ENCODE data around the gene MCRIP2.
"Not testable (repeated sequence)": the region's sequence is repeated elsewhere in the genome, so short reads cannot be mapped to it uniquely, and the experiment has no call there.

MCRIP2 gene

GRCh38 chr16:687499-687898, 45.9 kb downstream of the MCRIP2 start:
- H3K4me3 ChIP-seq (ENCODE audit: low read length), result no peak overlapping the region
- H3K27ac ChIP-seq (ENCODE audit: low read depth, low read length), result no peak overlapping the region
- H3K79me2 ChIP-seq (ENCODE audit: control insufficient read depth, low read length), result peaks cover 36% of the 10 kb centered on the region
- no peaks in the 10 kb centered on the region for H3K9me2 ChIP-seq (replicated peaks; ENCODE audit: control insufficient read depth, low read length)
- H3F3A ChIP-seq (ENCODE audit: control insufficient read depth, insufficient read depth), result peaks cover 4% of the 10 kb centered on the region
- no peaks in the 10 kb centered on the region for H3K9me3 ChIP-seq (ENCODE audit: control insufficient read depth, insufficient read depth, low read length)
- H3K36me3 ChIP-seq (ENCODE audit: control insufficient read depth, low read length), result peaks cover 40% of the 10 kb centered on the region
- no peaks in the 10 kb centered on the region for H3K27me3 ChIP-seq (ENCODE audit: control insufficient read depth, low read length)
- TF ChIP-seq EZH2phosphoT487 (IDR thresholded peaks at IDR 0.05; ENCODE audit: borderline replicate concordance, low read length) (no peak), CTCF (IDR thresholded peaks at IDR 0.05; ENCODE audit: low read depth, low read length, poor library complexity, severe bottlenecking) (no peak)
- no peak overlapping the region for H3K4me2 ChIP-seq (ENCODE audit: low read length)
- H4K20me1 ChIP-seq (ENCODE audit: control insufficient read depth, insufficient read depth, low read depth, low read length), result peaks cover 7% of the 10 kb centered on the region; the same call in 1 of the 2 replicates
- H3K4me1 ChIP-seq (ENCODE audit: control insufficient read depth, low read length), result peaks cover 38% of the 10 kb centered on the region

- H3K27ac ChIP-seq (ENCODE audit: low read depth, low read length), result peak overlapping the region; percentile 43; the same call in 1 of the 2 replicates
- H3K27me3 ChIP-seq (ENCODE audit: control insufficient read depth, low read length), result peaks cover 8% of the 10 kb centered on the region
- no peaks in the 10 kb centered on the region for H3K9me2 ChIP-seq (replicated peaks; ENCODE audit: control insufficient read depth, low read length)
- peaks cover 29% of the 10 kb centered on the region for H3K4me1 ChIP-seq (ENCODE audit: control insufficient read depth, low read length)
- no peaks in the 10 kb centered on the region for H3K9me3 ChIP-seq (ENCODE audit: control insufficient read depth, insufficient read depth, low read length)
- peaks cover 7% of the 10 kb centered on the region for H3F3A ChIP-seq (ENCODE audit: control insufficient read depth, insufficient read depth)
- H3K4me3 ChIP-seq (ENCODE audit: low read length), result peak overlapping the region; percentile 84
- H3K36me3 ChIP-seq (ENCODE audit: control insufficient read depth, low read length), result peaks cover 27% of the 10 kb centered on the region
- H3K79me2 ChIP-seq (ENCODE audit: control insufficient read depth, low read length), result peaks cover 22% of the 10 kb centered on the region
- TF ChIP-seq CTCF (IDR thresholded peaks at IDR 0.05; ENCODE audit: low read depth, low read length, poor library complexity, severe bottlenecking), result no peak
- H4K20me1 ChIP-seq (ENCODE audit: control insufficient read depth, insufficient read depth, low read depth, low read length), result no peaks in the 10 kb centered on the region
- H3K4me2 ChIP-seq (ENCODE audit: low read length), result peak overlapping the region; percentile 76
Measured at GRCh38 chr16:689175-689897, 47.7 kb downstream of the MCRIP2 start.

GRCh38 chr16:691242-691641, 49.6 kb downstream of the MCRIP2 start:
- not testable (repeated sequence) for H3K27ac ChIP-seq (ENCODE audit: low read depth, low read length)

GRCh38 chr16:692356-693108, 50.9 kb downstream of the MCRIP2 start:
- Histone ChIP-seq H3K79me2 (ENCODE audit: control insufficient read depth, low read length) (peaks cover 22% of the 10 kb centered on the region), H4K20me1 (ENCODE audit: control insufficient read depth, insufficient read depth, low read depth, low read length) (no peaks in the 10 kb centered on the region), H3K9me2 (replicated peaks; ENCODE audit: control insufficient read depth, low read length) (no peaks in the 10 kb centered on the region), H3F3A (ENCODE audit: control insufficient read depth, insufficient read depth) (peaks cover 7% of the 10 kb centered on the region), H3K4me1 (ENCODE audit: control insufficient read depth, low read length) (peaks cover 37% of the 10 kb centered on the region), H3K27me3 (ENCODE audit: control insufficient read depth, low read length) (peaks cover 19% of the 10 kb centered on the region), H3K27ac (ENCODE audit: low read depth, low read length) (no peak overlapping the region), H3K9me3 (ENCODE audit: control insufficient read depth, insufficient read depth, low read length) (no peaks in the 10 kb centered on the region), H3K4me3 (ENCODE audit: low read length) (no peak overlapping the region), H3K4me2 (ENCODE audit: low read length) (no peak overlapping the region), H3K36me3 (ENCODE audit: control insufficient read depth, low read length) (peaks cover 4% of the 10 kb centered on the region; the same call in 1 of the 2 replicates)
- TF ChIP-seq CTCF (IDR thresholded peaks at IDR 0.05; ENCODE audit: low read depth, low read length, poor library complexity, severe bottlenecking) (no peak), EZH2phosphoT487 (IDR thresholded peaks at IDR 0.05; ENCODE audit: borderline replicate concordance, low read length) (no peak)

More at GRCh38 chr16:691242-691641, 49.6 kb downstream of the MCRIP2 start:
- not testable (repeated sequence) for H4K20me1 ChIP-seq (ENCODE audit: control insufficient read depth, insufficient read depth, low read depth, low read length); H3K9me2 ChIP-seq (replicated peaks; ENCODE audit: control insufficient read depth, low read length); H3K9me3 ChIP-seq (ENCODE audit: control insufficient read depth, insufficient read depth, low read length); H3K4me3 ChIP-seq (ENCODE audit: low read length); H3K4me2 ChIP-seq (ENCODE audit: low read length); H3F3A ChIP-seq (ENCODE audit: control insufficient read depth, insufficient read depth)
- peaks cover 22% of the 10 kb centered on the region for H3K79me2 ChIP-seq (ENCODE audit: control insufficient read depth, low read length)
- peaks cover 19% of the 10 kb centered on the region for H3K27me3 ChIP-seq (ENCODE audit: control insufficient read depth, low read length)
- H3K36me3 ChIP-seq (ENCODE audit: control insufficient read depth, low read length), result peaks cover 13% of the 10 kb centered on the region
- peaks cover 37% of the 10 kb centered on the region for H3K4me1 ChIP-seq (ENCODE audit: control insufficient read depth, low read length)
